Measurements from ENCODE around the gene BAD.
"Not testable (repeated sequence)": the region's sequence is repeated elsewhere in the genome, so short reads cannot be mapped to it uniquely, and the experiment has no call there.

Gene BAD

GRCh38 chr11:64314805-64315561, 30.5 kb upstream of the BAD start:
- DNase-seq = no peak

- no peak for DNase-seq
Measured at GRCh38 chr11:64314146-64314804, 29.8 kb upstream of the BAD start.

GRCh38 chr11:64313491-64314145, 29.2 kb upstream of the BAD start:
- no peak for DNase-seq

DNA sequence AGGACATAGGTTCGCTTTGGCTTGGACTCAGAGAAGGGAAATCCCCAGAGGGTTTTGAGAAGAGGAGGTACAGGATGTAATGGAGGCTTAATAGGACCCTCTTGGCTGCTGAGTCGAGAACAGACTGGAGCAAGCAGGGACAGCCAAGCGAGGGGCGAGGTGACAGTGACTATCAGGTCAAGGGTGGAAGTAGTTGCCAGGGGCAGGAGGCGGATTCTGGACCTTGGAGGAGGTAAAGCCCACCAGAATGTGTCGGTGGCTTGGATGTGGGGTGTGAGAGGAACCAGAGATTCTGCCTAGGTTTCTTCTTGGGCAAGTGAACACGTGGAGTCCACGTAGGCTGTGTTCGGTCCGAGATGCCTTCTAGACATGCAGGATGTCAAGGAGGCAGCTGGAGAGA, 28.5 kb upstream of the BAD start:
- DNase-seq = no peak

- DNase-seq = not testable (repeated sequence)
Measured at GRCh38 chr11:64307795-64308194, 23.3 kb upstream of the BAD start.

- no peak for DNase-seq
Measured at GRCh38 chr11:64306876-64307622, 22.6 kb upstream of the BAD start.

- no peak for DNase-seq
Measured at GRCh38 chr11:64306563-64306875, 22.1 kb upstream of the BAD start.

- DNase-seq = peak; percentile 73
Measured at GRCh38 chr11:64305691-64306562, 21.5 kb upstream of the BAD start.

DNA sequence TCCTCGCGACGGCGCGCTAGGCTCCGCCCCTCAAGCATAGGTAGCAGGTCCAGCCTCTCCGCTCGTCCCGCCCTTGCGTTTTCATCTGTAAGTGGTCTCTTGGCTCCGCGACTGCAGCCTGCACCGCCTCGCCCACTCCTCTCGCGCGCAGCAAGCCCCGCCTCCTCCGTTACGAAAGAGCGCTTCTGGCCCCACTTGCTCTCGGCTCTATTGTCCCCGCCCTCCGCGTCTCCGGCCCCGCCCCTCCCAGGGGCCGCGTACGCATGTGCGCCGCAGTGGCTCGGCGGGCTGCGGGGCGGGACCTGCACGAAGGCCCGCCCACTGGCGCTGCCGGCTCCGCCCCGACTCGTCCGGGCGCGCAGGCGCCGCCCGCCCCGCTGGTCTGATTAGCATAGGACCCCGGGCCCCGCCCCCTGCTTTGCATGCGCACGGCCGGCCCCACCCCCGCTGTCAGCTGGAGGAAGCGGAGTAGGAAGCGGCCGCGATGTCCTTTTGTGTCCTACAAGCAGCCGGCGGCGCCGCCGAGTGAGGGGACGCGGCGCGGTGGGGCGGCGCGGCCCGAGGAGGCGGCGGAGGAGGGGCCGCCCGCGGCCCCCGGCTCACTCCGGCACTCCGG, 20.7 kb upstream of the BAD start, which contains the start of gene ESRRA:
ESRRA (plus strand) TSS at position 450 of the 616 bp plus-strand sequence. CDS start 1,656 bp downstream, outside the sequence.
- peak; percentile 100 for DNase-seq

DNA sequence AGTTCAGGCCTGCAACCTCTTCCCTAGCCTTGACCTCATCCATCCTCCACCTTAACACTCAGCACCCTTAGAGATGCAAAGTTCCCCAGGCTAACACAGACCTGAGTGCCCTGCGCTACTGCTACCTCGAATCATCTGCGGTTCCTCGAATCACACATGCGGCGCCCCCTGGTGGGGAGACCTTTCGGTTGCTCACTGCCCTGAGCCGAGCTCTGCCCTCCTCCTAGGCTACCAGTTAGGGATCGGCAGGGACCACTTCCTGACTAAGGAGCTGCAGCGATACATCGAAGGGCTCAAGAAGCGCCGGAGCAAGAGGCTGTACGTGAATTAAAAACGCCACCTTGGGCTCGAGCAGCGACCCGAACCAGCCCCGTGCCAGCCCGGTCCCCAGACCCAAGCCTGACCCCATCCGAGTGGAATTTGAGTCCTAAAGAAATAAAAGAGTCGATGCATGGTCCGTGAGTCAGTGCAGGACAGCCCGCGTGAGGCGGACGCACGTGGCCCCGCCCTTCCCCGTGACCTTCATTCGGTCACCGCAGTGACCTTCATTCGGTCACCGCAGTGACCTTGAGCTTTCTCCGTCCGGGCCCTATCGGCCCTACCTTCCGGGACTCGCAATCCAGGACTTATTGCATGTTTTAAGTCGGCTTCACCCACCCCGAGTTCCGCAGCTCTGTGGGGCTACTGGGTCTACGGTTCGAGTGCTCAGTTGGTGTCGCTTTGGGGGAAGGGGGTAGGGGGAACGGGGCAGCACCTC, 20.0 kb upstream of the BAD start:
- DNase-seq = peak; percentile 94

DNA sequence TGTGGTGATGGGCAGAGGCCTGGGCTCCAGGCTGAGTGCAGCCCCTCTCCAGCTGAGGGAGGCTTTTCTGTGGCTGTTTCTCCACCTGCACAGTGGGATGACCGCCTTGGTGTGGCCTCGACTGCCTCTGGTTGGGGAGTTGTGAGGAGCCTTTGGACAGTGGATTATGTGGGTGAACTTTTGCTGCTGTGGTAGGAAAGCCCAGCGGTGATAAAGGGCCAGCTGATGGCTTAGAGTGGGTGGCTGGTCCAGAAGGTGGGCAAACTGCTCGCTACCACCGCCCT, 19.5 kb upstream of the BAD start:
- no peak for DNase-seq

DNA sequence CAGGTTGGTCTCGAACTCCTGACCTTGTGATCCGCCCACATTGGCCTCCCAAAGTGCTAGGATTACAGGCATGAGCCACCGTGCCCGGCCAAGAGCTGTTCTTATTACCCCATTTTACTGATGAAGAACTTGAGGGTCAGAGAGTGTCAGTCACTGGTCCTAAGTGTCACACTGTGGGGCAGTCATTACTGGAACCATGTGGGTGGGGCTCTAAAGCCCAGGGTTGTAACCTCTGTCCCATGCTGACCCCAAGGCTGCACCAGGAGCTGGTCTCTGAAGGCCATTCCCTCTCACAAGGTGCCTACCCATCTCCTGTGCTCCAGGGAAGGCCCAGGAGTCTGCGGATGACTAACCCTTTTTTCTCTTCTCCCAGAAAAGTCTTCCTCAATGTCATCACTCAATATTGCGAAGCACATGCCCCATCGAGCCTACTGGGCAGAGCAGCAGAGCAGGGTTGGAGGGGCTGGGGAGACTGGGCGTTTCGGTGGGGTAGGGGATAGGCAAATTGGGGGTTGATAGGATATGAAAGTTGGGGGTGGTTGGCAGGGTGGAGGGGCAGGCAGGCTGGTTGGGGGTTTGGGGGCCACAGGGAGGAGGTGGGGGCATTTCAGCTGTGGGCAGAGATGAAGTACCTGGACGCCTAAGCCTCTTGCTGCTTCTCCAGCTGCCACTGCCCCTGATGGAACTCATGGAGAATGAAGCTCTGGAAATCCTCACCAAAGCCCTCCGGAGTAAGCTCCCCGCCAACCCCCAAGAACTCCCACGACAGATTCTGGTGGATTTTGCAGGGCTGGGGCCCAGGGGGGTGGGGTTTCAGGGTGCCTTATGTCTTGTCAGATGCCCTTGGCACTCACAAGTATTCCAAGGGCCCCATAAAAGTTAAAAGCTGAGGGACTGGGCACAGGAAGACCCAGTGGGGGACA, 18.9 kb upstream of the BAD start:
- no peak for DNase-seq

DNA sequence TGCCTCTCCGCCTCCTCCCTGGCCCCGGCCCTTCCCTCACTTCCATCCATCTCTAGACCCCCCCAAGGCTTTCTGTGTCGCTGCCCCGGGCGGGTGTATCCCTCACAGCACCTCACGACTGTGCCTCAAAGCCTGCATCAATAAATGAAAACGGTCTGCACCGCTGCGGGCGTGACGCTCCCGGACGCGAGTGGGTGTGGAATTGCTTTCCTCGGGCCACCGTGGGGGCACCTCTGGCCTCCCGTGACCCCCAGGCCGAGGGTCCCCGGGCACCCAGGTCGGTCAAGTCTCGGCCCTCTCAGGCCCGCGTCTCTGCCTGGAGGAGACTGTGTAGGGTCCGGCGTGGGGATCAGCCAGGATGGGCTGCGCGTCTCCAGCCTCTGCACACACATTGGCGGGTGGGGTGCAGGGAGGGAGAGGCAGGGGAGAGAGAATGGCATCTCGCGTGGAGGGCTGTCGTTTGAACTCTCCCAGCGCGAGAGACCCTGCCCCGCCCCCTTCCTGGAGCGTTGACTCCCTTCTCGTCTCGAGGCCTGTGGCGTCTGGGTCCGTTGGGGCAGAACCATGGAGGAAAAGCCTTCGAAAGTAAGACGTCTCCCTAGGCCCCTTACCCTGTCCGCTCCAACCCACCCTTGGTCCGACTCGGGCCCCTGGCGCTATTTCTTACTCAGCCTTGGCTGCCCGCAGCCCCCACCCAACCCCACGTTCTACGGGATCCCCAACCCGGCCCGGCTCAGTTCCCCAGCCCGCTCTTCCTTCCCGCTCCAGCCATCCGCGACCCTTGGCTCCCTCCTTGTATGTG, 15.6 kb upstream of the BAD start, which contains the start of gene CATSPERZ:
CATSPERZ (plus strand) TSS at position 512 of the 802 bp plus-strand sequence; CDS start at position 565, 53 bp downstream.
- DNase-seq = no peak

DNA sequence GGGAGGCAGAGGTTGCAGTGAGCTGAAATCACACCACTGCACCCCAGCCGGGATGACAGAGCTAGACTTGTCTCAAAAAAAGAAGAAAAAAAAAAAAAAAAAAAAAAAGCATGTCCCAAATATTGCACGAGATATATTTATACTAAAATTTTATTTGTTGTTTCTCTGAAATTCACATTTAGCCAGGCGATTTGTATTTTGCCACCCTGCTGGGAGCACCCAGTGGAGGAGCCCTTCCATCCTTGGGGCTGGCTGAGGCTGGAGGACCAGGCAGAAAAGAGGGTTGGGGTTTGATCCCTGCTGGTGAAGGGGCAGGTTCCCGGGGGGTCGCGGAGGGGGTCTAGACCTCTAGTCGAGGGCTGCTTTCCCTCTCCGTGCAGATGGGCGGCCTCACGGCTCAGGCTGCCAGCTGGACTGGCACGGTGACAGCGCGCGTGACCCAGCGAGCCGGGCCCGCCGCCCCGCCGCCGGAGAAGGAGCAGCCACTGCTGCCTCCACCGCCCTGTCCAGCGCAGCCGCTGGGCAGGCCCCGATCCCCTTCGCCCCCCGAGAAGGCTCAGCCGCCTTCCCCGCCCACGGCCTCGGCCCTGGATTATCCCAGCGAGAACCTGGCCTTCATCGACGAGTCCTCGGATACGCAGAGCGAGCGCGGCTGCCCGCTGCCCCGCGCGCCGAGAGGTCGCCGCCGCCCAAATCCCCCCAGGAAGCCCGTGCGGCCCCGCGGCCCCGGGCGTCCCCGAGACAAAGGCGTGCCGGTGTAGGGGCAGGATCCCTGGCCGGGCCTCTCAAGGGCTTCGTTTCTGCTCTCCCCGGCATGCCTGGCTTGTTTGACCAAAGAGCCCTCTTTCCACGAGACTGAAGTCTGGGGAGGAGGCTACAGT, 14.7 kb upstream of the BAD start:
- no peak for DNase-seq

GRCh38 chr11:64297699-64298358, 13.4 kb upstream of the BAD start:
- DNase-seq = no peak

DNA sequence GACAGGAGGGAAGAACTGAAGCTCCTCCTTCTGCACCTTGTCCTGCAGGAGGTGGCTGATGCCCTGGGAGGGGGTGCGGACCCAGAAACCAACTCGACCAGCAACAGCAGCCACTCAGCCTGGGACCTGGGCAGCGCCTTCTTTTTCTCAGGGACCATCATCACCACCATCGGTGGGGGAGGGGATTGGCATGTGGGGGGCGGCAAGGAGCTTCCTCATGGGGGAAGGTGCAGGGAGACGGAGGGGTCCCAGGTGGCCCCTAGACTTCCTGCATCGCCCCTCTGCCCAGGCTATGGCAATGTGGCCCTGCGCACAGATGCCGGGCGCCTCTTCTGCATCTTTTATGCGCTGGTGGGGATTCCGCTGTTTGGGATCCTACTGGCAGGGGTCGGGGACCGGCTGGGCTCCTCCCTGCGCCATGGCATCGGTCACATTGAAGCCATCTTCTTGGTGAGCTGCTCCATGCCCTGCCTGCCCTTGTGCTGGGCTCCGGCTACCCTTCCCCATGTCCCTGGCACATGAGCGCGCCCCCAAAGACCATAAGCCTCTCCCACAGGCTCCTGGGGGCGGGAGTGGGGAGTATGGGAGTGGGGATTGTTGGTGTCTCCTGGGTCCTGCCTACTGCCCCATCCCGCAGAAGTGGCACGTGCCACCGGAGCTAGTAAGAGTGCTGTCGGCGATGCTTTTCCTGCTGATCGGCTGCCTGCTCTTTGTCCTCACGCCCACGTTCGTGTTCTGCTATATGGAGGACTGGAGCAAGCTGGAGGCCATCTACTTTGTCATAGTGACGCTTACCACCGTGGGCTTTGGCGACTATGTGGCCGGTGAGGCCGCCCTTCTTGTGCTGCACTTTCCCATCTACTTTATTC, 12.6 kb upstream of the BAD start:
- DNase-seq = no peak

DNA sequence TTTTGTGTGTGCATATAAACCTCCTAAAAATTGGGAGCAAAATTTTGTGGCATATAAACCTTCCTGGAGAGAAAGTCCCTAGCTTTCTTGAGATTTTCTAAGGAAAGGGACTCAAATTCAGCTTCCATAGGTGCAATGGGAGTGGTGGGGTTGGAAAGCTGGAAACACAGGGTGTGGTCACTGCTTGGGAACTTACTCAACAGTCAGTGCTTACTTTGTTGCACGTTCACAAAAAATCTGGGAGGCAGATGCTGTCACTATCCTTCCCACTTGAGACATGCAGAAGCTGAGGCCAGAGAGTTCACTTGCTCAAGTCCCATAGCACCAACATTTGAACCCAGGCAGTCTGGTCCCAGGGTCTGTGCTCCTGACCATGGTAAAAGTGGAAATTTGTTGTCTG, 11.8 kb upstream of the BAD start:
- no peak for DNase-seq
